Measurements from ENCODE around the gene NAGLU.

- no peak for TF ChIP-seq FLYWCH1 (CRISPR knock-in tag; IDR thresholded peaks at IDR 0.05)
- TF ChIP-seq CREM (IDR thresholded peaks at IDR 0.05) = no peak
- TF ChIP-seq CREM (CRISPR knock-in tag; IDR thresholded peaks at IDR 0.05) = no peak
- no peak for TF ChIP-seq PLSCR1 (CRISPR knock-in tag; IDR thresholded peaks at IDR 0.05; ENCODE audit: borderline replicate concordance)
- TF ChIP-seq PREB (CRISPR knock-in tag; IDR thresholded peaks at IDR 0.05) = no peak
- TF ChIP-seq ZBTB40 (IDR thresholded peaks at IDR 0.05) = no peak
- TF ChIP-seq ZBTB40 (CRISPR knock-in tag; IDR thresholded peaks at IDR 0.05) = no peak
- no peak for TF ChIP-seq ETS1 (CRISPR knock-in tag; IDR thresholded peaks at IDR 0.05)
- no peak for TF ChIP-seq CTCF (CRISPR knock-in tag; IDR thresholded peaks at IDR 0.05)
- no peak for TF ChIP-seq MLX (CRISPR knock-in tag; IDR thresholded peaks at IDR 0.05)
- no peak for TF ChIP-seq ATAD3A (CRISPR knock-in tag; IDR thresholded peaks at IDR 0.05)
- TF ChIP-seq ZNF598 (CRISPR knock-in tag; IDR thresholded peaks at IDR 0.05; ENCODE audit: borderline replicate concordance) = no peak
Observed at GRCh38 chr17:42498828-42499227, 37.2 kb upstream of the NAGLU start.

All from HepG2 (cell line).